ENCODE measurements around the gene RMI1. TPM values are rescaled to one million over a fixed set of nuclear protein-coding genes. Genes with fewer than 3 reads are reported as not detected.

RMI1 gene
- total and polyA plus RNA-seq, 7 donors, result 1.4 to 9.0 (median 3.9) TPM

GRCh38 chr9:83962165-83962564 lies 18.4 kb upstream of the RMI1 start:
- Histone ChIP-seq H3K9me3 (no peaks in the 10 kb centered on the region), H3K4me1 (peaks cover 0 to 11% (median 3%) of the 10 kb centered on the region in 4 donors), H3K27ac (no peak overlapping the region), H3K27me3 (no peaks in the 10 kb centered on the region), H3K4me3 (no peak overlapping the region), H3K36me3 (peaks cover 0 to 16% (median 5%) of the 10 kb centered on the region in 4 donors)
- 10 to 69% methylated on average over 3 of the region's 3 CpGs for WGBS, 2 donors
- intact Hi-C loops (cut with DNase I), result no loop called here
- TF ChIP-seq POLR2AphosphoS5 (IDR thresholded peaks at IDR 0.05) (peak in 1 of 4 donors; percentile 16), POLR2A (IDR thresholded peaks at IDR 0.05) (no peak), EP300 (IDR thresholded peaks at IDR 0.05) (no peak)
- DNase-seq, result no peak

DNA sequence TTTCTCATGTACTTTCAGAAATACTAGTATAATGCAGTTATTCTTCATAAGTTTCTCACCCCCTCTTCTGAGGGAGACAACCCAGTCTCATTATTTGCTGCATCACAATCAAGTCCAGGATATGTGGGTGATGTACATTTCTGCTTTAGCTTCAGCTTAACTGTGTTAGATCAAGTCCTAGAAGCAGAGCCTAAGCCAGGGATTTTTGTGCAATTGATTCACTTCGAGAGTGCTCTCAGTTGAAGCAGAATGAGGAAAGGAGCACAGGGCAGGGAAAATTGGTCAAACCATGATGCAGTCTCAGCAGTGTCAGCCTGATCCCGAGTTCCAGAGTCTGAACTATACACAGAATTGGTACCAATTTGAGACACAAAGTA lies 15.6 kb upstream of the RMI1 start:
- WGBS, 2 donors, result 28 to 72% methylated on average over 2 of the region's 2 CpGs
- no peaks in the 10 kb centered on the region for H3K9me3 ChIP-seq
- H3K36me3 ChIP-seq, result peaks cover 6 to 44% (median 27%) of the 10 kb centered on the region in 4 donors
- intact Hi-C loops (cut with DNase I), result no loop called here
- no peaks in the 10 kb centered on the region for H3K27me3 ChIP-seq
- no peak overlapping the region for H3K27ac ChIP-seq
- H3K4me1 ChIP-seq, result no peaks in the 10 kb centered on the region
- DNase-seq, result no peak
- TF ChIP-seq CTCF (IDR thresholded peaks at IDR 0.05) (no peak), POLR2AphosphoS5 (IDR thresholded peaks at IDR 0.05) (no peak), POLR2A (IDR thresholded peaks at IDR 0.05) (no peak), EP300 (IDR thresholded peaks at IDR 0.05) (no peak)
- H3K4me3 ChIP-seq, result no peak overlapping the region

- H3K27me3 ChIP-seq, result no peaks in the 10 kb centered on the region
- H3K4me3 ChIP-seq, result no peak overlapping the region
- H3K36me3 ChIP-seq, result peaks cover 6 to 50% (median 32%) of the 10 kb centered on the region in 4 donors
- 74 to 78% methylated on average over 11 of the region's 11 CpGs for WGBS, 2 donors
- intact Hi-C loops (cut with DNase I), result no loop called here
- DNase-seq, result no peak
- H3K27ac ChIP-seq, result no peak overlapping the region
- no peaks in the 10 kb centered on the region for H3K9me3 ChIP-seq
- TF ChIP-seq POLR2AphosphoS5 (IDR thresholded peaks at IDR 0.05), result peak in 2 of 4 donors; percentile 5 to 20
- TF ChIP-seq EP300 (IDR thresholded peaks at IDR 0.05), result no peak
- no peaks in the 10 kb centered on the region for H3K4me1 ChIP-seq
Observed at GRCh38 chr9:83965350-83966208, 15.0 kb upstream of the RMI1 start.

DNA sequence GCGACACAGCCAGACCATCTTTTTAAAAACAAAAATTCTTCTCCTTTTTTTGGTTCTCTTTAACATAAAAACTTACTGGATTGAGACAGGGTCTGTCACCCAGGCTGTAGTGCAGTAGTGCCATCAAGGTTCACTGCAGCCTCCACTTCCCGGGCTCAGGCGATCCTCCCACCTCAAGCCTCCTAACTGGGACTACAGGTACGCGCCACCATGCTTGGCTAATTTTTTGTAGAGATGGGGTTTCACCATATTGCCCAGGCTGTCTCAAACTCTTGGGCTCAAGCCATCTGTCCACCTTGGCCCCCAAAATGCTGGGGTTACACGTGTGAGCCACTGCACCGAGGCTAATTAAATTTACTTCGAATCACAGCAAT lies 14.4 kb upstream of the RMI1 start:
- no peak for TF ChIP-seq POLR2AphosphoS5 (IDR thresholded peaks at IDR 0.05)
- no peak for TF ChIP-seq EP300 (IDR thresholded peaks at IDR 0.05)
- no peak for TF ChIP-seq POLR2A (IDR thresholded peaks at IDR 0.05)
- no peak for TF ChIP-seq CTCF (IDR thresholded peaks at IDR 0.05)
- H3K9me3 ChIP-seq, result no peaks in the 10 kb centered on the region
- DNase-seq, result no peak
- intact Hi-C loops (cut with DNase I), result no loop called here
- H3K4me3 ChIP-seq, result no peak overlapping the region
- no peaks in the 10 kb centered on the region for H3K27me3 ChIP-seq
- no peak overlapping the region for H3K27ac ChIP-seq
- peaks cover 6 to 57% (median 38%) of the 10 kb centered on the region in 4 donors for H3K36me3 ChIP-seq
- H3K4me1 ChIP-seq, result no peaks in the 10 kb centered on the region
- 93 to 94% methylated on average over 8 of the region's 8 CpGs for WGBS, 2 donors

GRCh38 chr9:83967073-83967472 lies 13.5 kb upstream of the RMI1 start:
- Histone ChIP-seq H3K4me1 (no peaks in the 10 kb centered on the region), H3K36me3 (peaks cover 13 to 65% (median 47%) of the 10 kb centered on the region in 4 donors), H3K4me3 (no peak overlapping the region), H3K9me3 (no peaks in the 10 kb centered on the region), H3K27ac (no peak overlapping the region), H3K27me3 (no peaks in the 10 kb centered on the region)
- no peak for DNase-seq
- no peak for TF ChIP-seq EP300 (IDR thresholded peaks at IDR 0.05)
- TF ChIP-seq POLR2AphosphoS5 (IDR thresholded peaks at IDR 0.05), result no peak
- intact Hi-C loops (cut with DNase I), result no loop called here
- WGBS, 2 donors, result 84 to 86% methylated on average over 1 of the region's 1 CpG

- Histone ChIP-seq H3K4me1 (peaks cover 0 to 13% (median 4%) of the 10 kb centered on the region in 4 donors), H3K9me3 (no peaks in the 10 kb centered on the region), H3K4me3 (no peak overlapping the region), H3K36me3 (peaks cover 31 to 91% (median 72%) of the 10 kb centered on the region in 4 donors), H3K27ac (no peak overlapping the region), H3K27me3 (no peaks in the 10 kb centered on the region)
- intact Hi-C loops (cut with DNase I), result no loop called here
- TF ChIP-seq POLR2A (IDR thresholded peaks at IDR 0.05) (no peak), CTCF (IDR thresholded peaks at IDR 0.05) (no peak), POLR2AphosphoS5 (IDR thresholded peaks at IDR 0.05) (no peak), EP300 (IDR thresholded peaks at IDR 0.05) (no peak)
- WGBS, 2 donors, result 80 to 89% methylated on average over 3 of the region's 3 CpGs
- no peak for DNase-seq
Observed at GRCh38 chr9:83969602-83970001, 11.0 kb upstream of the RMI1 start.
